Right lobe of liver (tissue), 6 donors: ENCODE measurements around the gene SH3D21. TPM values are rescaled to one million over a fixed set of nuclear protein-coding genes. Genes with fewer than 3 reads are reported as not detected.
A peak's percentile ranks its signal among the peaks of the same experiment; 100 is the strongest.

Source experiments
- ATAC-seq, 4 donors: fragments of 200-7000 bp; cut with Tn5 transposase; one replicate each; pipeline ENCODE4 v1.9.1; 2020; ENCODE audit warnings: mild to moderate bottlenecking in 4 of 4, moderate library complexity in 4 of 4
- DNase-seq, 3 donors: peaks; one replicate each; pipeline ENCODE4 v3.0.0-alpha.2; 2020
- H3K27ac ChIP-seq, 3 donors: fragments of 200-600 bp; one replicate each; pipeline ENCODE4 v1.8.0; 2022
- H3K27me3 ChIP-seq, 2 donors: fragments of 200-600 bp; one replicate each; pipeline ENCODE4 v1.8.0; 2022
- H3K36me3 ChIP-seq, 4 donors: fragments of 200-600 bp; sonication (generic) in 1 of 4; one replicate each; pipeline versions ENCODE4 v1.5.1 to v1.8.0; 2017 to 2022; ENCODE audit warnings: control low read depth in 1 of 4
- H3K4me1 ChIP-seq, 4 donors: fragments of 200-600 bp; sonication (generic) in 1 of 4; one replicate each; pipeline versions ENCODE4 v1.5.1 to v1.8.0; 2017 to 2022; ENCODE audit warnings: control low read depth in 1 of 4
- H3K4me3 ChIP-seq, 3 donors: fragments of 200-600 bp; one replicate each; pipeline ENCODE4 v1.8.0; 2022
- H3K9me3 ChIP-seq, 4 donors: fragments of 200-600 bp; sonication (generic) in 1 of 4; one replicate each; pipeline versions ENCODE4 v1.5.1 to v1.8.0; 2017 to 2022; ENCODE audit warnings: control low read depth in 1 of 4
- POLR2A ChIP-seq: fragments of 450-650 bp; IDR thresholded peaks from one replicate; pipeline ENCODE4 v1.6.1; 2017; ENCODE audit warnings: antibody characterized with exemption, mild to moderate bottlenecking
- WGBS: methylation state at CpG from one replicate; pipeline ENCODE4 v1.1.6; 2018; ENCODE audit warnings: low coverage, low lambda C conversion rate; ENCODE audit not compliant: insufficient coverage; ENCODE audit errors: missing lambda C conversion rate; 5-methylcytosine and 5-hydroxymethylcytosine counted together
- intact Hi-C, 2 donors: fragments of 100-400 bp; cut with DNase I; formaldehyde crosslinking; loops; one replicate each; pipeline versions ENCODE4 v1.11.2 to v1.14.1; 2022
- total RNA-seq, 6 experiments: library from RNA; depleted of rRNA in 2 of 6; stranded (reverse); fragments of >200 nt in 2 of 6; fragmentation: NEBNext Ultra II Directional in 3 of 6; extraction: Animal tissue kit (Norgen Biotek cat#: 25700) in 3 of 6; gene quantifications; one replicate each; pipeline versions ENCODE4 v1.1.0 to v1.2.4, GENCODE V29; 2016 to 2023
- TF ChIP-seq, protein P1 (sequence below), 4 donors: fragments of 200-600 bp in 3 of 4; fragments of 450-650 bp in 1 of 4; IDR thresholded peaks; one replicate each; pipeline versions ENCODE4 v1.5.1 to v1.8.0; 2016 to 2022; ENCODE audit warnings: antibody characterized with exemption in 4 of 4, mild to moderate bottlenecking in 2 of 4
- donor health status: DM: no; HTN: yes; CAD: no.
- donor health status: DM: no; HTN: no; CAD: no.
- donor health status: DM: no; HTN: no; CAD: no.
- donor health status: DM: no; HTN: yes; CAD: no.
- donor health status: DM: no; HTN: yes; CAD: no.

The SH3D21 gene
- total RNA-seq, 6 experiments from 2014 or later, result 0.50 to 5.1 (median 1.2) TPM

DNA sequence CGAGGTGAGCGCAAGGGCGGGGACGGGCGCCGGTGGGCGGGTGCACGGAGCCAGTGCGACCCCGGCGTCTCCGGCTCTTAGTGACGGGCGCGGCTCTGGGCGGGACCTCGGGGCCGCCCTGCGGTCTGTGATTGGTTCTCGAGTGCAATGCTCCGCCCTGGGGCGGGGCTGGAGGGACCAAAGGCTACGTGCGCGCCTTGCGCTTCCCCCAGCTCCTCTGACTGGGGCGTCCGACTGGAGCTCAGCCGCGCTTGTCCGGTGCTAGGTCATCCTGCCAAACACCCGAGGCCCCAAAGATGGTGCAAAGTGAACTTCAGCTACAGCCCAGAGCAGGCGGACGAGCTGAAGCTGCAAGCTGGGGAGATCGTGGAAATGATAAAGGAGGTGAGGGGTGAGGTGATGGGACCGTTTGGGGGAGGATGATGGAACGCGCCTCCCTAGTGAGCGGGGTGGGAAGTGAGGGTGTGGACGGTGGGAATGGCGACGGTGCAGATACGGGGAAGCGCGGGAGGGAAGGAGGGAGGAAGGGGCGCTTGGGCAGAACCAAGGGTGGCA is 811 bp downstream of the SH3D21 start:
- DNase-seq (peak; percentile 94 to 95 (median 95)), ATAC-seq (peak; percentile 94 to 98 (median 96))
- TF ChIP-seq POLR2A, result peak; percentile 61
- TF ChIP-seq, protein P1, sequence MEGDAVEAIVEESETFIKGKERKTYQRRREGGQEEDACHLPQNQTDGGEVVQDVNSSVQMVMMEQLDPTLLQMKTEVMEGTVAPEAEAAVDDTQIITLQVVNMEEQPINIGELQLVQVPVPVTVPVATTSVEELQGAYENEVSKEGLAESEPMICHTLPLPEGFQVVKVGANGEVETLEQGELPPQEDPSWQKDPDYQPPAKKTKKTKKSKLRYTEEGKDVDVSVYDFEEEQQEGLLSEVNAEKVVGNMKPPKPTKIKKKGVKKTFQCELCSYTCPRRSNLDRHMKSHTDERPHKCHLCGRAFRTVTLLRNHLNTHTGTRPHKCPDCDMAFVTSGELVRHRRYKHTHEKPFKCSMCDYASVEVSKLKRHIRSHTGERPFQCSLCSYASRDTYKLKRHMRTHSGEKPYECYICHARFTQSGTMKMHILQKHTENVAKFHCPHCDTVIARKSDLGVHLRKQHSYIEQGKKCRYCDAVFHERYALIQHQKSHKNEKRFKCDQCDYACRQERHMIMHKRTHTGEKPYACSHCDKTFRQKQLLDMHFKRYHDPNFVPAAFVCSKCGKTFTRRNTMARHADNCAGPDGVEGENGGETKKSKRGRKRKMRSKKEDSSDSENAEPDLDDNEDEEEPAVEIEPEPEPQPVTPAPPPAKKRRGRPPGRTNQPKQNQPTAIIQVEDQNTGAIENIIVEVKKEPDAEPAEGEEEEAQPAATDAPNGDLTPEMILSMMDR (IDR thresholded peaks at IDR 0.05), result no peak
- intact Hi-C loops, result no loop called here
- WGBS, result 3% methylated on average over 18 of the region's 46 CpGs
- H3K9me3 ChIP-seq, result no peaks in the 10 kb centered on the region
- H3K27ac ChIP-seq, result peak overlapping the region; percentile 26 to 69 (median 46)
- peaks cover 0 to 4% (median 0%) of the 10 kb centered on the region in 4 donors for H3K4me1 ChIP-seq
- peaks cover under 1 to 28% (median 5%) of the 10 kb centered on the region in 4 donors for H3K36me3 ChIP-seq
- peak overlapping the region; percentile 68 to 78 (median 68) for H3K4me3 ChIP-seq
- H3K27me3 ChIP-seq, result no peaks in the 10 kb centered on the region

DNA sequence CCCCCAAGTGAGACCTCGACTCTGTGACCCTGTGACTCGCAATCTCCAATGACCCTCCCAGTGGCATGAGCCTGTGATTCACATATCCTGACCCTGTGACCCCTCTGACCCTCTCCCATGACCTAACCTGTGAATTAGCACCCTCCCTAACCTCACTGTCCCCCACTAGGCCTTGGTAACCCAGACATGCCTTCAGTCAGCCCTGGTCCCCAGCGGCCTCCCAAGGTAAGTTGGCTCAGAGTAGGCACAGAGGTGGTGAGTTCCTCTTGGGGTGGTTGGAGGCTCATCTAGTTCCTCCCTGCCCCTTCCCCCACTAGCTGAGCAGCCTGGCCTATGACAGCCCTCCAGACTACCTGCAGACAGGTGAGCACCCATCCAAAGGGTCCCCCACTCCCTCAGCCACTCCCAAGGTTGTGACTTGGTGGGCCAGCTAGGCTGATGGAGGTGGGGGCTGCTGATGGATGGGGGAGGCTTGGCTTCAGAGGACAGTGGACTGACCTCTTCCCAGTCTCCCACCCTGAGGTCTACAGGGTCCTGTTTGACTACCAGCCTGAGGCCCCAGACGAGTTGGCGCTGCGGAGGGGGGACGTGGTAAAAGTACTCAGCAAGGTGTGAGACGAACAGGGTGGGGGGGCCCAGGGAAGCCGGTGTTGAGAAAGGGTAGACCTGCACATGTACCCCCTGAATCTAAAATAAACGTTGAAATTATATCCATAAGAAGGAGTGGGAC is 1.6 kb downstream of the SH3D21 start:
- DNase-seq (peak in 1 of 3 donors; percentile 45), ATAC-seq (no peak)
- intact Hi-C loops, result no loop called here
- WGBS, result 83% methylated on average over 2 of the region's 10 CpGs
- Histone ChIP-seq H3K4me3 (peak overlapping the region in 1 of 3 donors; percentile 68), H3K36me3 (peaks cover 0 to 20% (median 1%) of the 10 kb centered on the region in 4 donors), H3K4me1 (peaks cover 0 to 4% (median 0%) of the 10 kb centered on the region in 4 donors), H3K27ac (no peak overlapping the region), H3K27me3 (no peaks in the 10 kb centered on the region), H3K9me3 (no peaks in the 10 kb centered on the region)
- no peak for TF ChIP-seq POLR2A
- TF ChIP-seq, protein P1 (IDR thresholded peaks at IDR 0.05), result no peak

DNA sequence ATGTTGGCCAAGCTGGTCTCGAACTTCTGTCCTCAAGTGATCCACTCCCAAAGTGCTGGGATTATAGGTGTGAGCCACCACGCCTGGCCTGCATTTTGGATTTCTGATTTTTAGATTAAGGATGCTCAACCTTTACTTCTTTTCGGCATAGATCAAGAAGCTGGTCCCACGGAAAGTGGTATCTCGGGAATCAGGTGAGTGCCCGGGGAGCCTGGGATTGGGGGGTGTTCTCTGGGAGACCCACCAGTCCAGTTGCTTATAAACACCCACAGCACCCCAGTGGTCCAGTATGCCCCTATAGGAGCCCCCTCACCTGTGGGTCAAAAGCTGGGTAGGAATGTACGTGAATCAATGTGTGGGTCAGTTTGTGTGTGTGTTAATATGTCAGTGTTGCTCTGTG is 3.2 kb downstream of the SH3D21 start:
- Histone ChIP-seq H3K27me3 (no peaks in the 10 kb centered on the region), H3K27ac (no peak overlapping the region), H3K36me3 (peaks cover 0 to 5% (median 0%) of the 10 kb centered on the region in 4 donors), H3K4me1 (peaks cover 0 to 4% (median 0%) of the 10 kb centered on the region in 4 donors), H3K4me3 (no peak overlapping the region), H3K9me3 (no peaks in the 10 kb centered on the region)
- peak in 1 of 3 donors; percentile 37 for DNase-seq
- 100% methylated on average over 3 of the region's 7 CpGs for WGBS
- no peak for TF ChIP-seq POLR2A
- TF ChIP-seq, protein P1 (IDR thresholded peaks at IDR 0.05), result no peak
- intact Hi-C loops, result no loop called here
- ATAC-seq, result no peak

DNA sequence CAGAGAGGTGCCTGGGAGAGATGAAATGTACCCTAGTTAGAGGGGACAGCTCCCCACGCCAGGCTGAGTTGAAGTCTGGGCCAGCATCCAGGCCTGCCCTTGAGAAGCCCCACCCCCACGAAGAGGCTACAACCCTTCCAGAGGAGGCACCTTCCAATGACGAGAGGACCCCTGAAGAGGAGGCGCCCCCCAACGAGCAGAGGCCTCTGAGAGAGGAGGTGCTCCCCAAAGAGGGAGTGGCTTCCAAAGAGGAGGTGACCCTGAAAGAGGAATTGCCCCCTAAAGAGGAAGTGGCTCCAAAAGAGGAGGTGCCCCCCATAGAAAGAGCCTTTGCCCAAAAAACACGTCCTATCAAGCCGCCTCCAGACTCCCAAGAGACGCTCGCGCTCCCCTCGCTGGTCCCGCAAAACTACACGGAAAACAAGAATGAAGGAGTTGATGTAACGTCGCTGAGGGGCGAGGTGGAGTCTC is 14.2 kb downstream of the SH3D21 start:
- intact Hi-C loops, result no loop called here
- no peak for DNase-seq
- Histone ChIP-seq H3K4me3 (peak overlapping the region in 1 of 3 donors; percentile 64), H3K36me3 (no peaks in the 10 kb centered on the region), H3K27ac (no peak overlapping the region), H3K27me3 (no peaks in the 10 kb centered on the region), H3K9me3 (no peaks in the 10 kb centered on the region), H3K4me1 (peaks cover 0 to 10% (median 4%) of the 10 kb centered on the region in 4 donors)
- WGBS, result 67% methylated on average over 5 of the region's 16 CpGs
- no peak for ATAC-seq
- TF ChIP-seq POLR2A, result no peak
- TF ChIP-seq, protein P1 (IDR thresholded peaks at IDR 0.05), result no peak
